ENCODE results near the gene F7. TPM values are rescaled to one million over a fixed set of nuclear protein-coding genes. Genes with fewer than 3 reads are reported as not detected.

F7 gene
- total RNA-seq, 2 donors from 2014 or later = not detected

GRCh38 chr13:113086031-113086750, 19.4 kb upstream of the F7 start:
- Mint-ChIP-seq H3K4me3 (no peak overlapping the region), H3K27me3 (no peaks in the 10 kb centered on the region), H3K4me1 (no peaks in the 10 kb centered on the region), H3K36me3 (ENCODE audit: low read depth) (peaks cover 2% of the 10 kb centered on the region), H3K27ac (no peak overlapping the region)
- ATAC-seq = no peak
- no peak for DNase-seq
- no peaks in the 10 kb centered on the region for H3K9me3 ChIP-seq (ENCODE audit: control insufficient read depth, low read length, poor library complexity, severe bottlenecking)

- Mint-ChIP-seq H3K36me3 (ENCODE audit: low read depth) (peaks cover 2% of the 10 kb centered on the region), H3K4me3 (no peak overlapping the region), H3K27ac (no peak overlapping the region), H3K27me3 (no peaks in the 10 kb centered on the region), H3K4me1 (no peaks in the 10 kb centered on the region)
- no peaks in the 10 kb centered on the region for H3K9me3 ChIP-seq (ENCODE audit: control insufficient read depth, low read length, poor library complexity, severe bottlenecking)
- ATAC-seq (no peak), DNase-seq (no peak)
These were observed 18.3 kb upstream of the F7 start for GRCh38 chr13:113086991-113087922.

GRCh38 chr13:113087923-113088690, 17.5 kb upstream of the F7 start:
- no peaks in the 10 kb centered on the region for H3K4me1 Mint-ChIP-seq
- no peak for DNase-seq
- no peak overlapping the region for H3K4me3 Mint-ChIP-seq
- no peak for ATAC-seq
- no peak overlapping the region for H3K27ac Mint-ChIP-seq
- peaks cover 2% of the 10 kb centered on the region for H3K36me3 Mint-ChIP-seq (ENCODE audit: low read depth)
- H3K9me3 ChIP-seq (ENCODE audit: control insufficient read depth, low read length, poor library complexity, severe bottlenecking) = no peaks in the 10 kb centered on the region
- H3K27me3 Mint-ChIP-seq = no peaks in the 10 kb centered on the region

- no peaks in the 10 kb centered on the region for H3K4me1 Mint-ChIP-seq
- H3K27me3 Mint-ChIP-seq = no peaks in the 10 kb centered on the region
- peaks cover 2% of the 10 kb centered on the region for H3K36me3 Mint-ChIP-seq (ENCODE audit: low read depth)
- DNase-seq = no peak
- no peak overlapping the region for H3K27ac Mint-ChIP-seq
- ATAC-seq = no peak
- H3K9me3 ChIP-seq (ENCODE audit: control insufficient read depth, low read length, poor library complexity, severe bottlenecking) = no peaks in the 10 kb centered on the region
- no peak overlapping the region for H3K4me3 Mint-ChIP-seq
These were observed 16.9 kb upstream of the F7 start for GRCh38 chr13:113088691-113089020.

- H3K4me3 Mint-ChIP-seq = no peak overlapping the region
- no peaks in the 10 kb centered on the region for H3K4me1 Mint-ChIP-seq
- no peaks in the 10 kb centered on the region for H3K9me3 ChIP-seq (ENCODE audit: control insufficient read depth, low read length, poor library complexity, severe bottlenecking)
- H3K36me3 Mint-ChIP-seq (ENCODE audit: low read depth) = peaks cover 2% of the 10 kb centered on the region
- H3K27ac Mint-ChIP-seq = no peak overlapping the region
- ATAC-seq (no peak), DNase-seq (no peak)
- H3K27me3 Mint-ChIP-seq = no peaks in the 10 kb centered on the region
These were observed 15.7 kb upstream of the F7 start for GRCh38 chr13:113089693-113090414.

- ATAC-seq (no peak), DNase-seq (no peak)
- Mint-ChIP-seq H3K27me3 (no peaks in the 10 kb centered on the region), H3K4me3 (no peak overlapping the region), H3K36me3 (ENCODE audit: low read depth) (peaks cover 4% of the 10 kb centered on the region), H3K27ac (no peak overlapping the region), H3K4me1 (no peaks in the 10 kb centered on the region)
- H3K9me3 ChIP-seq (ENCODE audit: control insufficient read depth, low read length, poor library complexity, severe bottlenecking) = no peaks in the 10 kb centered on the region
These were observed 15.2 kb upstream of the F7 start for GRCh38 chr13:113090415-113090770.

GRCh38 chr13:113090806-113091205, 14.8 kb upstream of the F7 start:
- DNase-seq = no peak

GRCh38 chr13:113091211-113091771, 14.3 kb upstream of the F7 start:
- DNase-seq (no peak), ATAC-seq (no peak)
- no peaks in the 10 kb centered on the region for H3K4me1 Mint-ChIP-seq
- no peak overlapping the region for H3K27ac Mint-ChIP-seq
- no peaks in the 10 kb centered on the region for H3K9me3 ChIP-seq (ENCODE audit: control insufficient read depth, low read length, poor library complexity, severe bottlenecking)
- no peak overlapping the region for H3K4me3 Mint-ChIP-seq
- H3K27me3 Mint-ChIP-seq = no peaks in the 10 kb centered on the region
- peaks cover 4% of the 10 kb centered on the region for H3K36me3 Mint-ChIP-seq (ENCODE audit: low read depth)

More at GRCh38 chr13:113090806-113091205, 14.8 kb upstream of the F7 start:
- Mint-ChIP-seq H3K4me1 (no peaks in the 10 kb centered on the region), H3K27ac (no peak overlapping the region), H3K27me3 (no peaks in the 10 kb centered on the region), H3K4me3 (no peak overlapping the region), H3K36me3 (ENCODE audit: low read depth) (peaks cover 4% of the 10 kb centered on the region)
- no peak for ATAC-seq
- no peaks in the 10 kb centered on the region for H3K9me3 ChIP-seq (ENCODE audit: control insufficient read depth, low read length, poor library complexity, severe bottlenecking)

GRCh38 chr13:113091891-113092775, 13.5 kb upstream of the F7 start:
- peaks cover 4% of the 10 kb centered on the region for H3K36me3 Mint-ChIP-seq (ENCODE audit: low read depth)
- no peaks in the 10 kb centered on the region for H3K27me3 Mint-ChIP-seq
- no peaks in the 10 kb centered on the region for H3K9me3 ChIP-seq (ENCODE audit: control insufficient read depth, low read length, poor library complexity, severe bottlenecking)
- ATAC-seq (no peak), DNase-seq (no peak)
- H3K27ac Mint-ChIP-seq = no peak overlapping the region
- H3K4me3 Mint-ChIP-seq = no peak overlapping the region
- H3K4me1 Mint-ChIP-seq = no peaks in the 10 kb centered on the region

GRCh38 chr13:113092776-113093579, 12.6 kb upstream of the F7 start:
- ATAC-seq = no peak
- H3K9me3 ChIP-seq (ENCODE audit: control insufficient read depth, low read length, poor library complexity, severe bottlenecking) = no peaks in the 10 kb centered on the region
- no peak for DNase-seq
- Mint-ChIP-seq H3K27me3 (no peaks in the 10 kb centered on the region), H3K4me1 (no peaks in the 10 kb centered on the region), H3K4me3 (no peak overlapping the region), H3K27ac (no peak overlapping the region), H3K36me3 (ENCODE audit: low read depth) (peaks cover 4% of the 10 kb centered on the region)

GRCh38 chr13:113093580-113094409, 11.8 kb upstream of the F7 start:
- Mint-ChIP-seq H3K4me1 (peaks cover 3% of the 10 kb centered on the region), H3K27ac (no peak overlapping the region)
- no peak for ATAC-seq

More at GRCh38 chr13:113093580-113094409, 11.8 kb upstream of the F7 start:
- no peak for DNase-seq
- H3K4me3 Mint-ChIP-seq = no peak overlapping the region
- no peaks in the 10 kb centered on the region for H3K9me3 ChIP-seq (ENCODE audit: control insufficient read depth, low read length, poor library complexity, severe bottlenecking)
- H3K36me3 Mint-ChIP-seq (ENCODE audit: low read depth) = peaks cover 5% of the 10 kb centered on the region
- H3K27me3 Mint-ChIP-seq = no peaks in the 10 kb centered on the region
